Measurements from ENCODE around the gene NDUFAF8.

Gene NDUFAF8

GRCh38 chr17:81207610-81208581, 31.2 kb upstream of the NDUFAF8 start:
- TF ChIP-seq TAF1 (IDR thresholded peaks at IDR 0.05; ENCODE audit: borderline replicate concordance, insufficient read depth, low read length) (no peak), SIN3A (IDR thresholded peaks at IDR 0.05; ENCODE audit: borderline replicate concordance, insufficient read depth, low read length) (no peak), FOXP2 (optimal IDR thresholded peaks at IDR 0.05; ENCODE audit: borderline replicate concordance, extremely low read depth, extremely low read length, insufficient read depth) (no peak), POLR2AphosphoS5 (IDR thresholded peaks at IDR 0.05; ENCODE audit: low read depth, low read length) (no peak)
- TF ChIP-seq, protein P1, sequence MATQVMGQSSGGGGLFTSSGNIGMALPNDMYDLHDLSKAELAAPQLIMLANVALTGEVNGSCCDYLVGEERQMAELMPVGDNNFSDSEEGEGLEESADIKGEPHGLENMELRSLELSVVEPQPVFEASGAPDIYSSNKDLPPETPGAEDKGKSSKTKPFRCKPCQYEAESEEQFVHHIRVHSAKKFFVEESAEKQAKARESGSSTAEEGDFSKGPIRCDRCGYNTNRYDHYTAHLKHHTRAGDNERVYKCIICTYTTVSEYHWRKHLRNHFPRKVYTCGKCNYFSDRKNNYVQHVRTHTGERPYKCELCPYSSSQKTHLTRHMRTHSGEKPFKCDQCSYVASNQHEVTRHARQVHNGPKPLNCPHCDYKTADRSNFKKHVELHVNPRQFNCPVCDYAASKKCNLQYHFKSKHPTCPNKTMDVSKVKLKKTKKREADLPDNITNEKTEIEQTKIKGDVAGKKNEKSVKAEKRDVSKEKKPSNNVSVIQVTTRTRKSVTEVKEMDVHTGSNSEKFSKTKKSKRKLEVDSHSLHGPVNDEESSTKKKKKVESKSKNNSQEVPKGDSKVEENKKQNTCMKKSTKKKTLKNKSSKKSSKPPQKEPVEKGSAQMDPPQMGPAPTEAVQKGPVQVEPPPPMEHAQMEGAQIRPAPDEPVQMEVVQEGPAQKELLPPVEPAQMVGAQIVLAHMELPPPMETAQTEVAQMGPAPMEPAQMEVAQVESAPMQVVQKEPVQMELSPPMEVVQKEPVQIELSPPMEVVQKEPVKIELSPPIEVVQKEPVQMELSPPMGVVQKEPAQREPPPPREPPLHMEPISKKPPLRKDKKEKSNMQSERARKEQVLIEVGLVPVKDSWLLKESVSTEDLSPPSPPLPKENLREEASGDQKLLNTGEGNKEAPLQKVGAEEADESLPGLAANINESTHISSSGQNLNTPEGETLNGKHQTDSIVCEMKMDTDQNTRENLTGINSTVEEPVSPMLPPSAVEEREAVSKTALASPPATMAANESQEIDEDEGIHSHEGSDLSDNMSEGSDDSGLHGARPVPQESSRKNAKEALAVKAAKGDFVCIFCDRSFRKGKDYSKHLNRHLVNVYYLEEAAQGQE (IDR thresholded peaks at IDR 0.05; ENCODE audit: insufficient read depth in 1 of 2, low read depth in 2 of 2, low read length in 2 of 2) = no peak

GRCh38 chr17:81208651-81209050, 30.5 kb upstream of the NDUFAF8 start:
- TF ChIP-seq TAF1 (IDR thresholded peaks at IDR 0.05; ENCODE audit: borderline replicate concordance, insufficient read depth, low read length) (no peak), SIN3A (IDR thresholded peaks at IDR 0.05; ENCODE audit: borderline replicate concordance, insufficient read depth, low read length) (no peak), POLR2AphosphoS5 (IDR thresholded peaks at IDR 0.05; ENCODE audit: low read depth, low read length) (no peak), FOXP2 (optimal IDR thresholded peaks at IDR 0.05; ENCODE audit: borderline replicate concordance, extremely low read depth, extremely low read length, insufficient read depth) (no peak)
- TF ChIP-seq, protein P1 (IDR thresholded peaks at IDR 0.05; ENCODE audit: insufficient read depth in 1 of 2, low read depth in 2 of 2, low read length in 2 of 2) = no peak

GRCh38 chr17:81209141-81209540, 30.0 kb upstream of the NDUFAF8 start:
- TF ChIP-seq, protein P1 (IDR thresholded peaks at IDR 0.05; ENCODE audit: insufficient read depth in 1 of 2, low read depth in 2 of 2, low read length in 2 of 2) = no peak
- TF ChIP-seq FOXP2 (optimal IDR thresholded peaks at IDR 0.05; ENCODE audit: borderline replicate concordance, extremely low read depth, extremely low read length, insufficient read depth) = no peak
- TF ChIP-seq POLR2AphosphoS5 (IDR thresholded peaks at IDR 0.05; ENCODE audit: low read depth, low read length) = no peak
- TF ChIP-seq TAF1 (IDR thresholded peaks at IDR 0.05; ENCODE audit: borderline replicate concordance, insufficient read depth, low read length) = no peak
- no peak for TF ChIP-seq SIN3A (IDR thresholded peaks at IDR 0.05; ENCODE audit: borderline replicate concordance, insufficient read depth, low read length)

DNA sequence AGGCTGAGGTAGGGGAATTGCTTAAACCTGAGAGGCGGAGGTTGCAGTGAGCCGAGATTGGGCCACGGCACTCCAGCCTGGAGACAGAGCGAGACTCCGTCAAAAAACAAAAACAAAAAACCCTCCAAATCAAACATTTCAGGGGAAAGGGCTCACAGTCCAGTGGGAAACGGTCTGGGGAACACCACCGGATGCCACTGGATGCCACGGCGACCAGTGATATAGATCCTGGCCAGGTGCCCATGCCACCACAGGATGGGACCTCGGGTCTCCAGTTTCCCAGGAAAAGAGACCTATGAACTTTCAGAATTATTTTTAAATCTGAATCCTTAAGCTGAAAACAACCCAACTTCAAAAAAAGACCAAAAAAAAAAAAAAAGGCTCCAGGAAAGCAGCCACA, 28.7 kb upstream of the NDUFAF8 start:
- no peak for TF ChIP-seq POLR2AphosphoS5 (IDR thresholded peaks at IDR 0.05; ENCODE audit: low read depth, low read length)
- TF ChIP-seq SIN3A (IDR thresholded peaks at IDR 0.05; ENCODE audit: borderline replicate concordance, insufficient read depth, low read length) = no peak
- TF ChIP-seq TAF1 (IDR thresholded peaks at IDR 0.05; ENCODE audit: borderline replicate concordance, insufficient read depth, low read length) = no peak
- no peak for TF ChIP-seq FOXP2 (optimal IDR thresholded peaks at IDR 0.05; ENCODE audit: borderline replicate concordance, extremely low read depth, extremely low read length, insufficient read depth)
- TF ChIP-seq, protein P1 (IDR thresholded peaks at IDR 0.05; ENCODE audit: insufficient read depth in 1 of 2, low read depth in 2 of 2, low read length in 2 of 2) = no peak
